ENCODE measurements around the gene FAIM2. TPM values are rescaled to one million over a fixed set of nuclear protein-coding genes. Genes with fewer than 3 reads are reported as not detected.

The FAIM2 gene
- not detected in 2 replicates for polyA plus RNA-seq (2013)

- H3K79me2 ChIP-seq (ENCODE audit: control insufficient read depth, insufficient read depth, low read length, poor library complexity) = no peaks in the 10 kb centered on the region
- no peak within 1 kb of the TSS for H2BK120ac ChIP-seq (ENCODE audit: insufficient read depth, low read length, poor library complexity)
- H2AK5ac ChIP-seq (ENCODE audit: low read length) = no peak within 1 kb of the TSS
- H2BK5ac ChIP-seq (ENCODE audit: low read depth, low read length, poor library complexity) = no peak within 1 kb of the TSS
- H3K4ac ChIP-seq (ENCODE audit: low read depth, low read length) = no peak within 1 kb of the TSS
- H3K36me3 ChIP-seq (ENCODE audit: control insufficient read depth in 1 of 2, insufficient read depth in 2 of 2, low read length in 2 of 2) = no peaks in the 10 kb centered on the region
- H4K12ac ChIP-seq (ENCODE audit: low read depth, low read length) = no peak within 1 kb of the TSS
- peaks cover 6% of the 10 kb centered on the region for H3K9me3 ChIP-seq (ENCODE audit: insufficient read depth, low read depth, low read length)
- no peak within 1 kb of the TSS for H3K14ac ChIP-seq (ENCODE audit: low read length)
- no peaks in the 10 kb centered on the region for H3K4me1 ChIP-seq (ENCODE audit: control insufficient read depth in 1 of 2, insufficient read depth in 2 of 2, low read length in 2 of 2)
- H3K9ac ChIP-seq (ENCODE audit: low read length) = no peak within 1 kb of the TSS
- no peak within 1 kb of the TSS for H3K23ac ChIP-seq (ENCODE audit: low read length)
- H2BK12ac ChIP-seq (ENCODE audit: low read length) = no peak within 1 kb of the TSS
- no peak within 1 kb of the TSS for H4K8ac ChIP-seq (ENCODE audit: low read depth, low read length)
- no peak within 1 kb of the TSS for H4K91ac ChIP-seq (ENCODE audit: low read depth, low read length)
- H3K27me3 ChIP-seq (ENCODE audit: insufficient read depth, low read length) = peaks cover 12% of the 10 kb centered on the region
- no peak within 1 kb of the TSS for H3K4me3 ChIP-seq (ENCODE audit: low read depth, low read length)
- no peaks in the 10 kb centered on the region for H3K79me1 ChIP-seq (ENCODE audit: low read length)
- no peak within 1 kb of the TSS for H3K27ac ChIP-seq (ENCODE audit: low read depth, low read length)
- no peak within 1 kb of the TSS for H3K4me2 ChIP-seq (ENCODE audit: low read length)
- H3K18ac ChIP-seq (ENCODE audit: low read length) = no peak within 1 kb of the TSS
- H2AFZ ChIP-seq (ENCODE audit: insufficient read depth, low read length, poor library complexity) = no peak within 1 kb of the TSS
- no peak for DNase-seq
- WGBS (ENCODE audit: extremely low coverage, insufficient coverage, insufficient read length) = no CpG with 5 or more reads among the region's 56 CpGs
Measured at GRCh38 chr12:49903700-49904423, at the start of gene FAIM2. TSS of gene FAIM2 (minus strand) at chr12:49903900. CDS start at chr12:49903792, 108 bp downstream.

GRCh38 chr12:49953151-49953550, 49.5 kb upstream of the FAIM2 start:
- Histone ChIP-seq H2BK12ac (ENCODE audit: low read length) (no peak overlapping the region), H3K4me3 (ENCODE audit: low read depth, low read length) (no peak overlapping the region), H3K4ac (ENCODE audit: low read depth, low read length) (no peak overlapping the region), H3K36me3 (ENCODE audit: control insufficient read depth in 1 of 2, insufficient read depth in 2 of 2, low read length in 2 of 2) (no peaks in the 10 kb centered on the region), H3K27me3 (ENCODE audit: insufficient read depth, low read length) (peaks cover 24% of the 10 kb centered on the region), H3K4me2 (ENCODE audit: low read length) (no peak overlapping the region), H4K91ac (ENCODE audit: low read depth, low read length) (no peak overlapping the region), H3K4me1 (ENCODE audit: control insufficient read depth in 1 of 2, insufficient read depth in 2 of 2, low read length in 2 of 2) (no peaks in the 10 kb centered on the region), H3K23ac (ENCODE audit: low read length) (no peak overlapping the region), H3K9me3 (ENCODE audit: insufficient read depth, low read depth, low read length) (no peaks in the 10 kb centered on the region), H4K12ac (ENCODE audit: low read depth, low read length) (no peak overlapping the region), H3K79me1 (ENCODE audit: low read length) (no peaks in the 10 kb centered on the region), H3K18ac (ENCODE audit: low read length) (no peak overlapping the region), H3K14ac (ENCODE audit: low read length) (no peak overlapping the region), H2BK5ac (ENCODE audit: low read depth, low read length, poor library complexity) (no peak overlapping the region), H3K9ac (ENCODE audit: low read length) (no peak overlapping the region), H2AFZ (ENCODE audit: insufficient read depth, low read length, poor library complexity) (no peak overlapping the region), H4K8ac (ENCODE audit: low read depth, low read length) (no peak overlapping the region), H2BK120ac (ENCODE audit: insufficient read depth, low read length, poor library complexity) (no peak overlapping the region), H3K27ac (ENCODE audit: low read depth, low read length) (no peak overlapping the region), H2AK5ac (ENCODE audit: low read length) (no peak overlapping the region), H3K79me2 (ENCODE audit: control insufficient read depth, insufficient read depth, low read length, poor library complexity) (no peaks in the 10 kb centered on the region)
- WGBS (ENCODE audit: extremely low coverage, insufficient coverage, insufficient read length) = no CpG with 5 or more reads among the region's 4 CpGs
- DNase-seq = no peak

DNA sequence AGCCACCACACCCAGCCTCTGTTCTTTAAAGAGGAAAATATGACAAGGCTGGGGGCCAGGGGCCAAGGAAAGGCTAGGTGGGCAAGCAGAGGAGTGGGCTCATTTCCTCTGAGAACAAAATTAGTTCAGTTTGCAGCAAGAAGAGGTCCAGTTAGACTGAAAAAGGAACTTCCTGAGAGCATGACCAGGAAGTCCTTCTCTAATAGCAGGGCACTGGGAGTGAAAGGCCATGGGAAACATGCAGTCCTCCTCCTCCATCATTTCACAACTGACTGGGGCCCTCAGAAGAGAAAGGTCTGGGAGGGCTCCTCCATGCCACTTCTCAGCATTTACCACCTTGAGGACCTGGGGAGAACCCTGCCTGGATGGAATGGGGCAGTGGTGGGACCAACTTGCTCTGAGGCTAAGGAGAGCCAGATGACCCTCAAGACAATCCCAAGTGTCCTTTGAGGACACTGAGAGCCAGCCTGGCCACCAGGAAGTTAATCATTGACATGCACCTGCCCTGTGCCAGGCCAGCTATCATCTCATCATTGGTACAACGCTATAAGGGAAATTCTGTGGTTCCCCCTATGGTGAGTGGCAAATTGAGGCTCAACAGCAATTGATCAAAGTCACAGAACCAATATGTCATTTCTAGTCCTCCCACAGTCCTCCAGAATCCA, 48.8 kb upstream of the FAIM2 start:
- no peaks in the 10 kb centered on the region for H3K79me2 ChIP-seq (ENCODE audit: control insufficient read depth, insufficient read depth, low read length, poor library complexity)
- no peak for DNase-seq

DNA sequence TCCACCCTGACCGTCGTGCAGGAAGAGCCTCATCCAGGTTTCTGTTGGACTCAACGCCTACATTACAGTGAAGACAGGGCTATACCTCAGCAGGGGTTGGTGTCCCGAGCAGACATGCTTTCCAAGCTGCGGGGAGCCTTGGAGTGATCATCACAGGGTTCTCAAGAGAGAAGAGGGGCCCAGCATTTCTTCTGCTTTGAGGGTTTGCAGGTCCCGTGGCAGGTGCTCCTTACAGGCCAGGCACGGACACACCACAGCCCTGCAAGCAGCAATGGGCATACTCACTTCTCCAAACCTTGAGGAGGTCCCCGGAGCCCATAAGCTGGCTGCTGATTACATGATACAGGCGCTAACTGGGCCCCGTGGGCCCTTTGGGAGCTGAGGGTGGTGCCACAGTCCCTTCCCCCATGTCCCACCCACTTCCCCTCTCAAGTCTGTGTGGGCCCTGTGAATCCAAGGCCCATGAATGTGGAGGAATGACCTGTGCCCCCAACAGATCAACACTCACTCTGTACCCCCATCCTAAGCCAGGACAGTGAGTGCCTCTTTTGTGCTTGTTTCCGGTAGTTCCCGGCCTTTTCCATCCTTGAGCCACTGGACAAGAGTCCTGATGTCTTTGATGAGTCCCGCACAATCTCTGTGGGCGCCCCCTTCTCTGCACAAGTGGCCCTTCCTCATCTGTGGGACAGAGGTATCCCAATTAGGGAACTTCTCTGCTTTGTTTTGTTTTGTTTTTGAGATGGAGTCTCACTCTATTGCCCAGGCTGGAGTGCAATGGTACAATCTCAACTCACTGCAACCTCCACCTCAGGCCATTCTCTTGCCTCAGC, 47.9 kb upstream of the FAIM2 start:
- Histone ChIP-seq H3K9ac (ENCODE audit: low read length) (no peak overlapping the region), H3K27me3 (ENCODE audit: insufficient read depth, low read length) (peaks cover 19% of the 10 kb centered on the region), H3K79me2 (ENCODE audit: control insufficient read depth, insufficient read depth, low read length, poor library complexity) (no peaks in the 10 kb centered on the region), H4K12ac (ENCODE audit: low read depth, low read length) (no peak overlapping the region), H3K4me1 (ENCODE audit: control insufficient read depth in 1 of 2, insufficient read depth in 2 of 2, low read length in 2 of 2) (no peaks in the 10 kb centered on the region), H3K4me3 (ENCODE audit: low read depth, low read length) (no peak overlapping the region), H4K91ac (ENCODE audit: low read depth, low read length) (no peak overlapping the region), H2AK5ac (ENCODE audit: low read length) (no peak overlapping the region), H3K79me1 (ENCODE audit: low read length) (no peaks in the 10 kb centered on the region), H2AFZ (ENCODE audit: insufficient read depth, low read length, poor library complexity) (no peak overlapping the region), H4K8ac (ENCODE audit: low read depth, low read length) (no peak overlapping the region), H2BK12ac (ENCODE audit: low read length) (no peak overlapping the region), H3K18ac (ENCODE audit: low read length) (no peak overlapping the region), H3K36me3 (ENCODE audit: control insufficient read depth in 1 of 2, insufficient read depth in 2 of 2, low read length in 2 of 2) (no peaks in the 10 kb centered on the region), H2BK5ac (ENCODE audit: low read depth, low read length, poor library complexity) (no peak overlapping the region), H3K23ac (ENCODE audit: low read length) (no peak overlapping the region), H3K4me2 (ENCODE audit: low read length) (no peak overlapping the region), H2BK120ac (ENCODE audit: insufficient read depth, low read length, poor library complexity) (no peak overlapping the region), H3K9me3 (ENCODE audit: insufficient read depth, low read depth, low read length) (no peaks in the 10 kb centered on the region), H3K27ac (ENCODE audit: low read depth, low read length) (no peak overlapping the region), H3K4ac (ENCODE audit: low read depth, low read length) (no peak overlapping the region), H3K14ac (ENCODE audit: low read length) (no peak overlapping the region)
- no CpG with 5 or more reads among the region's 14 CpGs for WGBS (ENCODE audit: extremely low coverage, insufficient coverage, insufficient read length)
- DNase-seq = no peak

More for the DNA sequence above, 48.8 kb upstream of the FAIM2 start:
- Histone ChIP-seq H2BK120ac (ENCODE audit: insufficient read depth, low read length, poor library complexity) (no peak overlapping the region), H3K27ac (ENCODE audit: low read depth, low read length) (no peak overlapping the region), H3K4me3 (ENCODE audit: low read depth, low read length) (no peak overlapping the region), H4K91ac (ENCODE audit: low read depth, low read length) (no peak overlapping the region), H3K18ac (ENCODE audit: low read length) (no peak overlapping the region), H3K36me3 (ENCODE audit: control insufficient read depth in 1 of 2, insufficient read depth in 2 of 2, low read length in 2 of 2) (no peaks in the 10 kb centered on the region), H2BK12ac (ENCODE audit: low read length) (no peak overlapping the region), H3K27me3 (ENCODE audit: insufficient read depth, low read length) (peaks cover 22% of the 10 kb centered on the region), H3K4ac (ENCODE audit: low read depth, low read length) (no peak overlapping the region), H2AFZ (ENCODE audit: insufficient read depth, low read length, poor library complexity) (no peak overlapping the region), H2AK5ac (ENCODE audit: low read length) (no peak overlapping the region), H3K79me1 (ENCODE audit: low read length) (no peaks in the 10 kb centered on the region), H3K14ac (ENCODE audit: low read length) (no peak overlapping the region), H3K4me2 (ENCODE audit: low read length) (no peak overlapping the region), H3K4me1 (ENCODE audit: control insufficient read depth in 1 of 2, insufficient read depth in 2 of 2, low read length in 2 of 2) (no peaks in the 10 kb centered on the region), H4K8ac (ENCODE audit: low read depth, low read length) (no peak overlapping the region), H3K23ac (ENCODE audit: low read length) (no peak overlapping the region), H4K12ac (ENCODE audit: low read depth, low read length) (no peak overlapping the region), H3K9ac (ENCODE audit: low read length) (no peak overlapping the region), H3K9me3 (ENCODE audit: insufficient read depth, low read depth, low read length) (no peaks in the 10 kb centered on the region), H2BK5ac (ENCODE audit: low read depth, low read length, poor library complexity) (no peak overlapping the region)
- WGBS (ENCODE audit: extremely low coverage, insufficient coverage, insufficient read length) = no CpG with 5 or more reads among the region's 1 CpG
